ENCODE results near the gene GSTA2. TPM values are rescaled to one million over a fixed set of nuclear protein-coding genes. Genes with fewer than 3 reads are reported as not detected.
A peak's percentile ranks its signal among the peaks of the same experiment; 100 is the strongest.
"Not testable (repeated sequence)": the region's sequence is repeated elsewhere in the genome, so short reads cannot be mapped to it uniquely, and the experiment has no call there.

The GSTA2 gene
- total and polyA plus RNA-seq, 2 of the 13 experiments (the other 11 are each of a cell fraction or from before 2014, with no cell fraction given) = 0.75 to 13.7 TPM

DNA sequence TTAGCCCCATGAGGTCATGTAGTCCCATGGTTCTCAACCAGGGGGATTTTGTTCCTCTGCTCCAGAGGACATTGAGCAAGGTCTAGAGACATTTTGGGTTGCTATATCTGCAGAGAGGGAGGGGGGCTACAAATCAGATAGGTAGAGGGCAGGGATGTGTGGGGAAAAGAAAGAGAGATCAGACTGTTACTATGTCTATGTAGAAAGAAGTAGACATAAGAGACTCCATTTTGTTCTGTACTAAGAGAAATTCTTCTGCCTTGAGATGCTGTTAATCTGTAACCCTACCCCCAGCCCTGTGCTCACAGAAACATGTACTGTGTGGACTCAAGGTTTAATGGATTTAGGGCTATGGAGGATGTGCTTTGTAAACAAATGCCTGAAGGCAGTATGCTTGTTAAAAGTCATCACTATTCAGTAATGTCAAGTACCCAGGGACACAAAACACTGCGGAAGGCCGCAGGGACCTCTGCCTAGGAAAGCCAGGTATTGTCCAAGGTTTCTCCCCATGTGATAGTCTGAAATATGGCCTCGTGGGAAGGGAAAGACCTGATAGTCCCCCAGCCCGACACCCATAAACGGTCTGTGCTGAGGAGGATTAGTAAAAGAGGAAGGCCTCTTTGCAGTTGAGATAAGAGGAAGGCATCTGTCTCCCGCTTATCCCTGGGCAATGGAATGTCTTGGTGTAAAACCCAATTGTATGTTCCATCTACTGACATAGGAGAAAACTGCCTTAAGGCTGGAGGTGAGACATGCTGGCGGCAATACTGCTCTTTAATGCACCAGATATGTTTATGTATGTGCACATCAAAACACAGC, 1.4 kb downstream of the GSTA2 start (continued):
- TF ChIP-seq ZNF644 (CRISPR knock-in tag; IDR thresholded peaks at IDR 0.05; ENCODE audit: low read depth) = peak; percentile 61; the same call in 1 of the 2 replicates
- peak; percentile 57 for TF ChIP-seq TBX2 (CRISPR knock-in tag; IDR thresholded peaks at IDR 0.05; ENCODE audit: borderline replicate concordance)
- TF ChIP-seq, protein P1, sequence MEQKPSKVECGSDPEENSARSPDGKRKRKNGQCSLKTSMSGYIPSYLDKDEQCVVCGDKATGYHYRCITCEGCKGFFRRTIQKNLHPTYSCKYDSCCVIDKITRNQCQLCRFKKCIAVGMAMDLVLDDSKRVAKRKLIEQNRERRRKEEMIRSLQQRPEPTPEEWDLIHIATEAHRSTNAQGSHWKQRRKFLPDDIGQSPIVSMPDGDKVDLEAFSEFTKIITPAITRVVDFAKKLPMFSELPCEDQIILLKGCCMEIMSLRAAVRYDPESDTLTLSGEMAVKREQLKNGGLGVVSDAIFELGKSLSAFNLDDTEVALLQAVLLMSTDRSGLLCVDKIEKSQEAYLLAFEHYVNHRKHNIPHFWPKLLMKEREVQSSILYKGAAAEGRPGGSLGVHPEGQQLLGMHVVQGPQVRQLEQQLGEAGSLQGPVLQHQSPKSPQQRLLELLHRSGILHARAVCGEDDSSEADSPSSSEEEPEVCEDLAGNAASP (CRISPR knock-in tag; IDR thresholded peaks at IDR 0.05; ENCODE audit: borderline replicate concordance) = peak; percentile 33; the same call in 1 of the 2 replicates
- TF ChIP-seq HMG20A (CRISPR knock-in tag; IDR thresholded peaks at IDR 0.05; ENCODE audit: borderline replicate concordance) = peak; percentile 77; the same call in 1 of the 2 replicates
- peak; percentile 92 for TF ChIP-seq FOXA3 (CRISPR knock-in tag; IDR thresholded peaks at IDR 0.05)
- TF ChIP-seq ZSCAN29 (CRISPR knock-in tag; conservative IDR thresholded peaks at IDR 0.05) = peak; percentile 75; the same call in 1 of the 2 replicates
- TF ChIP-seq ZNF724P (CRISPR knock-in tag; IDR thresholded peaks at IDR 0.05; ENCODE audit: borderline replicate concordance) = 0 out of 2 replicates have a peak, but pooled peaks have one; percentile 31
- TF ChIP-seq, protein P2, sequence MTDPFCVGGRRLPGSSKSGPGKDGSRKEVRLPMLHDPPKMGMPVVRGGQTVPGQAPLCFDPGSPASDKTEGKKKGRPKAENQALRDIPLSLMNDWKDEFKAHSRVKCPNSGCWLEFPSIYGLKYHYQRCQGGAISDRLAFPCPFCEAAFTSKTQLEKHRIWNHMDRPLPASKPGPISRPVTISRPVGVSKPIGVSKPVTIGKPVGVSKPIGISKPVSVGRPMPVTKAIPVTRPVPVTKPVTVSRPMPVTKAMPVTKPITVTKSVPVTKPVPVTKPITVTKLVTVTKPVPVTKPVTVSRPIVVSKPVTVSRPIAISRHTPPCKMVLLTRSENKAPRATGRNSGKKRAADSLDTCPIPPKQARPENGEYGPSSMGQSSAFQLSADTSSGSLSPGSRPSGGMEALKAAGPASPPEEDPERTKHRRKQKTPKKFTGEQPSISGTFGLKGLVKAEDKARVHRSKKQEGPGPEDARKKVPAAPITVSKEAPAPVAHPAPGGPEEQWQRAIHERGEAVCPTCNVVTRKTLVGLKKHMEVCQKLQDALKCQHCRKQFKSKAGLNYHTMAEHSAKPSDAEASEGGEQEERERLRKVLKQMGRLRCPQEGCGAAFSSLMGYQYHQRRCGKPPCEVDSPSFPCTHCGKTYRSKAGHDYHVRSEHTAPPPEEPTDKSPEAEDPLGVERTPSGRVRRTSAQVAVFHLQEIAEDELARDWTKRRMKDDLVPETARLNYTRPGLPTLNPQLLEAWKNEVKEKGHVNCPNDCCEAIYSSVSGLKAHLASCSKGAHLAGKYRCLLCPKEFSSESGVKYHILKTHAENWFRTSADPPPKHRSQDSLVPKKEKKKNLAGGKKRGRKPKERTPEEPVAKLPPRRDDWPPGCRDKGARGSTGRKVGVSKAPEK (CRISPR knock-in tag; IDR thresholded peaks at IDR 0.05; ENCODE audit: borderline replicate concordance) = 0 out of 2 replicates have a peak, but pooled peaks have one; percentile 51
- TF ChIP-seq, protein P3, sequence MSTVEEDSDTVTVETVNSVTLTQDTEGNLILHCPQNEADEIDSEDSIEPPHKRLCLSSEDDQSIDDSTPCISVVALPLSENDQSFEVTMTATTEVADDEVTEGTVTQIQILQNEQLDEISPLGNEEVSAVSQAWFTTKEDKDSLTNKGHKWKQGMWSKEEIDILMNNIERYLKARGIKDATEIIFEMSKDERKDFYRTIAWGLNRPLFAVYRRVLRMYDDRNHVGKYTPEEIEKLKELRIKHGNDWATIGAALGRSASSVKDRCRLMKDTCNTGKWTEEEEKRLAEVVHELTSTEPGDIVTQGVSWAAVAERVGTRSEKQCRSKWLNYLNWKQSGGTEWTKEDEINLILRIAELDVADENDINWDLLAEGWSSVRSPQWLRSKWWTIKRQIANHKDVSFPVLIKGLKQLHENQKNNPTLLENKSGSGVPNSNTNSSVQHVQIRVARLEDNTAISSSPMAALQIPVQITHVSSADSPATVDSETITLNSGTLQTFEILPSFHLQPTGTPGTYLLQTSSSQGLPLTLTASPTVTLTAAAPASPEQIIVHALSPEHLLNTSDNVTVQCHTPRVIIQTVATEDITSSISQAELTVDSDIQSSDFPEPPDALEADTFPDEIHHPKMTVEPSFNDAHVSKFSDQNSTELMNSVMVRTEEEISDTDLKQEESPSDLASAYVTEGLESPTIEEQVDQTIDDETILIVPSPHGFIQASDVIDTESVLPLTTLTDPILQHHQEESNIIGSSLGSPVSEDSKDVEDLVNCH (CRISPR knock-in tag; IDR thresholded peaks at IDR 0.05) = 0 out of 2 replicates have a peak, but pooled peaks have one; percentile 32
- 0 out of 2 replicates have a peak, but pooled peaks have one; percentile 22 for TF ChIP-seq KDM3A (CRISPR knock-in tag; IDR thresholded peaks at IDR 0.05; ENCODE audit: low read depth)
- TF ChIP-seq, protein P4, sequence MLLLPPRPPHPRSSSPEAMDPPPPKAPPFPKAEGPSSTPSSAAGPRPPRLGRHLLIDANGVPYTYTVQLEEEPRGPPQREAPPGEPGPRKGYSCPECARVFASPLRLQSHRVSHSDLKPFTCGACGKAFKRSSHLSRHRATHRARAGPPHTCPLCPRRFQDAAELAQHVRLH (CRISPR knock-in tag; IDR thresholded peaks at IDR 0.05; ENCODE audit: borderline replicate concordance, low read depth) = 0 out of 2 replicates have a peak, but pooled peaks have one; percentile 54
- 0 out of 2 replicates have a peak, but pooled peaks have one; percentile 30 for TF ChIP-seq EHMT2 (IDR thresholded peaks at IDR 0.05; ENCODE audit: borderline replicate concordance, low read depth, low read length)
- 0 out of 2 replicates have a peak, but pooled peaks have one; percentile 16 for TF ChIP-seq ZNF430 (CRISPR knock-in tag; IDR thresholded peaks at IDR 0.05)
- TF ChIP-seq TCF12 (IDR thresholded peaks at IDR 0.05) = not testable (repeated sequence)
- TF ChIP-seq TCF12 (CRISPR knock-in tag; IDR thresholded peaks at IDR 0.05) = 0 out of 2 replicates have a peak, but pooled peaks have one; percentile 32
- TF ChIP-seq NR2F1 (CRISPR knock-in tag; IDR thresholded peaks at IDR 0.05) = peak in 1 of 2 experiments; percentile 47; a peak in 1 of 4 replicates
- peak; percentile 68; the same call in 1 of the 2 replicates for TF ChIP-seq ZNF331 (CRISPR knock-in tag; IDR thresholded peaks at IDR 0.05)
- TF ChIP-seq, protein P5, sequence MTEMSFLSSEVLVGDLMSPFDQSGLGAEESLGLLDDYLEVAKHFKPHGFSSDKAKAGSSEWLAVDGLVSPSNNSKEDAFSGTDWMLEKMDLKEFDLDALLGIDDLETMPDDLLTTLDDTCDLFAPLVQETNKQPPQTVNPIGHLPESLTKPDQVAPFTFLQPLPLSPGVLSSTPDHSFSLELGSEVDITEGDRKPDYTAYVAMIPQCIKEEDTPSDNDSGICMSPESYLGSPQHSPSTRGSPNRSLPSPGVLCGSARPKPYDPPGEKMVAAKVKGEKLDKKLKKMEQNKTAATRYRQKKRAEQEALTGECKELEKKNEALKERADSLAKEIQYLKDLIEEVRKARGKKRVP (CRISPR knock-in tag; IDR thresholded peaks at IDR 0.05) = peak in 1 of 2 experiments; percentile 40; a peak in 1 of 4 replicates
- peak; percentile 82 for TF ChIP-seq ZMYM4 (CRISPR knock-in tag; IDR thresholded peaks at IDR 0.05)
- peak; percentile 78; the same call in 1 of the 2 replicates for TF ChIP-seq TARDBP (CRISPR knock-in tag; IDR thresholded peaks at IDR 0.05)
